Heart left ventricle (tissue), 13 donors: Measurements from ENCODE around the gene ATRNL1.

Experiments
- CTCF ChIP-seq, 12 donors: fragments of 200-600 bp; sonication (generic) in 4 of 12; IDR thresholded peaks; one replicate each; pipeline versions ENCODE4 v1.5.0 to v1.8.0; 2018 to 2022; ENCODE audit warnings: antibody characterized with exemption in 12 of 12, mild to moderate bottlenecking in 5 of 12
- POLR2A ChIP-seq, 2 donors: fragments of 450-650 bp; IDR thresholded peaks; one replicate each; pipeline ENCODE4 v1.6.1; 2017; ENCODE audit warnings: antibody characterized with exemption in 2 of 2, mild to moderate bottlenecking in 2 of 2, moderate library complexity in 2 of 2
- donor health status: ischemic (EF 13 %, LVEDD 7.1; RV severe dilation, severe dysfunction).
- donor health status: DM: no; HTN: yes; CAD: no.
- donor health status: DM: no; HTN: no; CAD: no.
- donor health status: ischemic (EF 25% LVEDD 6.9; RV normal size, moderate dysfunction).
- donor health status: ischemic (EF 25% LVEDD 5.7; RV mildly dilated, moderate dysfunction).
- donor health status: ischemic (EF 35%, LVEDD 5.7; RV mildly dilated, moderate dysfunction).
- donor health status: nonischemic (EF 11% LVEDD 7.7; RV severe dilation, severe dysfunction).
- donor health status: DM: yes; HTN: yes; CAD: no.
- donor health status: PGD.
- donor health status: ischemic (EF 29% LVEDD 5.4; RV normal size, mild dysfunction).
- donor health status: nonischemic (EF 23%, LVEDD 6.1; RV moderate dilation, normal function).

- TF ChIP-seq POLR2A (IDR thresholded peaks at IDR 0.05) (no peak), CTCF (IDR thresholded peaks at IDR 0.05) (no peak)
Measured at GRCh38 chr10:115882021-115882420, 788.9 kb downstream of the ATRNL1 start.
